K562 (cell line): ENCODE data around the gene VENTX. TPM values are rescaled to one million over a fixed set of nuclear protein-coding genes. Genes with fewer than 3 reads are reported as not detected.

ENCODE experiments used
- ATF2 ChIP-seq: sonication (generic); formaldehyde crosslinking; IDR thresholded peaks from 2 replicates; pipeline ENCODE4 v1.8.1; 2022; ENCODE audit warnings: missing genetic modification reagents
- BRD9 ChIP-seq: fragments of 450-650 bp; IDR thresholded peaks from 2 replicates; pipeline ENCODE4 v1.6.1; 2018; ENCODE audit warnings: low read depth; ENCODE audit not compliant: partially characterized antibody
- CBX3 ChIP-seq, 2 experiments: IDR thresholded peaks; 1 replicate in 1 of 2; 2 replicates in 1 of 2; pipeline ENCODE4 v1.6.1; 2012; ENCODE audit warnings: inconsistent platforms in 2 of 2, low read length in 2 of 2, borderline replicate concordance in 1 of 2, control low read depth in 1 of 2
- CHD4 ChIP-seq: fragments of 200-600 bp; sonication (generic); IDR thresholded peaks from 3 replicates; pipeline ENCODE4 v1.6.1; 2012; ENCODE audit warnings: low read depth, mild to moderate bottlenecking, mixed read lengths, low read length, inconsistent platforms; ENCODE audit not compliant: insufficient read depth, insufficient replicate concordance, poor library complexity, severe bottlenecking
- EGR1 ChIP-seq: fragments of 450-650 bp; conservative IDR thresholded peaks from 2 replicates; pipeline ENCODE4 v1.6.1; 2017; ENCODE audit warnings: mild to moderate bottlenecking
- EHMT2 ChIP-seq: fragments of 450-650 bp; IDR thresholded peaks from 2 replicates; pipeline ENCODE4 v1.6.1; 2018; ENCODE audit warnings: antibody characterized with exemption
- EP300 ChIP-seq: IDR thresholded peaks from 2 replicates; pipeline ENCODE4 v1.6.1; 2012; ENCODE audit warnings: low read length, improper control_type of control experiment
- FOXP1 ChIP-seq: sonication (generic); formaldehyde crosslinking; IDR thresholded peaks from 2 replicates; pipeline ENCODE4 v1.8.0; 2022; ENCODE audit warnings: mild to moderate bottlenecking, missing genetic modification reagents
- FOXP4 ChIP-seq: sonication (generic); formaldehyde crosslinking; IDR thresholded peaks from 2 replicates; pipeline ENCODE4 v1.8.0; 2022; ENCODE audit warnings: mild to moderate bottlenecking, missing genetic modification reagents, borderline replicate concordance
- JUND ChIP-seq, 2 experiments: IDR thresholded peaks; 2 replicates in 1 of 2; 3 replicates in 1 of 2; pipeline ENCODE4 v1.6.1; 2011; ENCODE audit warnings: borderline replicate concordance in 2 of 2, low read depth in 2 of 2, low read length in 2 of 2, improper control_type of control experiment in 1 of 2, missing biosample characterization in 1 of 2, missing genetic modification characterization in 1 of 2, missing genetic modification reagents in 1 of 2
- KDM1A ChIP-seq, 2 experiments: fragments of 450-650 bp; IDR thresholded peaks; 2 replicates each; pipeline ENCODE4 v1.6.1; 2016; ENCODE audit warnings: mild to moderate bottlenecking in 2 of 2
- NRF1 ChIP-seq, 2 experiments: fragments of 450-650 bp; IDR thresholded peaks in 1 of 2; conservative IDR thresholded peaks in 1 of 2; 2 replicates each; pipeline ENCODE4 v1.6.1; 2014; ENCODE audit warnings: mild to moderate bottlenecking in 2 of 2
- SMARCE1 ChIP-seq: fragments of 450-650 bp; IDR thresholded peaks from 2 replicates; pipeline ENCODE4 v1.7.1; 2016; ENCODE audit warnings: mild to moderate bottlenecking
- TBP ChIP-seq: optimal IDR thresholded peaks from 2 replicates; pipeline ENCODE3; 2011; ENCODE audit warnings: low read depth, low read length, improper control_type of control experiment
- VEZF1 ChIP-seq: fragments of 200-800 bp; sonication (Bioruptor generic); IDR thresholded peaks from 2 replicates; pipeline ENCODE4 v1.6.1; 2017; ENCODE audit warnings: missing genetic modification characterization, missing compliant biosample characterization
- XRCC5 ChIP-seq: fragments of 200-400 bp; formaldehyde crosslinking; IDR thresholded peaks from 2 replicates; pipeline ENCODE4 v1.6.1; 2017; ENCODE audit warnings: low read depth, mild to moderate bottlenecking, low read length
- YY1 ChIP-seq, 3 experiments: IDR thresholded peaks; 2 replicates each; pipeline ENCODE4 v1.6.1; 2011; ENCODE audit warnings: low read length in 2 of 3, mild to moderate bottlenecking in 2 of 3, moderate library complexity in 2 of 3, borderline replicate concordance in 1 of 3, control low read depth in 1 of 3, low read depth in 1 of 3; ENCODE audit not compliant: insufficient read depth in 3 of 3, insufficient replicate concordance in 2 of 3, control insufficient read depth in 1 of 3, insufficient read length in 1 of 3; ENCODE audit errors: extremely low read depth in 1 of 3
- ZBTB17 ChIP-seq: fragments of 450-650 bp; formaldehyde crosslinking; IDR thresholded peaks from 2 replicates; pipeline ENCODE4 v1.4.0; 2020; ENCODE audit warnings: mild to moderate bottlenecking
- ZNF282 ChIP-seq: sonication (generic); formaldehyde crosslinking; IDR thresholded peaks from 2 replicates; pipeline ENCODE4 v1.8.1; 2023; ENCODE audit warnings: missing genetic modification reagents
- ZNF561 ChIP-seq: fragments of 450-650 bp; formaldehyde crosslinking; conservative IDR thresholded peaks from 2 replicates; pipeline ENCODE4 v1.4.0; 2020; ENCODE audit warnings: mild to moderate bottlenecking, moderate library complexity
- ZNF766 ChIP-seq: fragments of 200-800 bp; sonication (Bioruptor generic); conservative IDR thresholded peaks from 2 replicates; pipeline ENCODE4 v1.6.1; 2016; ENCODE audit warnings: missing genetic modification characterization, missing compliant biosample characterization
- ZSCAN32 ChIP-seq: fragments of 450-650 bp; formaldehyde crosslinking; IDR thresholded peaks from 2 replicates; pipeline ENCODE4 v1.4.0; 2020; ENCODE audit warnings: mild to moderate bottlenecking, moderate library complexity
- polyA plus RNA-seq, 8 experiments: library from polyadenylated mRNA; depleted of rRNA in 4 of 8; stranded (reverse) in 5 of 8; unstranded in 3 of 8; fragments of >200 nt; fragmentation: Nextera tagmentation in 2 of 8; fragmentation: Illumina TruSeq in 1 of 8; extraction: Ambion mirVana in 2 of 8; extraction: Trizol in 1 of 8; gene quantifications; 2 replicates each; pipeline versions ENCODE4 v1.2.1 to v1.2.3, GENCODE V29; 2011 to 2014; ENCODE audit warnings: inconsistent platforms in 1 of 8, missing spikeins in 1 of 8
- total RNA-seq, 7 experiments: library from RNA; depleted of rRNA in 6 of 7; stranded (reverse); fragments of >200 nt in 6 of 7; fragmentation: Illumina TruSeq in 2 of 7; extraction: Trizol in 2 of 7; gene quantifications; 2 replicates each; pipeline versions ENCODE4 v1.2.1 to v1.2.3, GENCODE V29; 2011 to 2021; ENCODE audit warnings: low replicate concordance in 1 of 7

The VENTX gene
- total and polyA plus RNA-seq, 9 of the 15 experiments (the other 6 are each of a cell fraction or from before 2014, with no cell fraction given): 0.07 to 0.70 (median 0.20) TPM; not detected in 1

- TF ChIP-seq VEZF1 (CRISPR knock-in tag) (peak; percentile 82), NRF1 (conservative IDR thresholded peaks at IDR 0.05 in 1 of 2, IDR thresholded peaks at IDR 0.05 in 1 of 2) (peak; percentile 20 to 26; a peak in 3 of 4 replicates), ZNF282 (CRISPR knock-in tag) (no peak), EHMT2 (no peak), CHD4 (no peak), XRCC5 (no peak), TBP (peak; percentile 21), YY1 (IDR thresholded peaks at IDR 0.05; ENCODE audit: borderline replicate concordance in 1 of 3, control insufficient read depth in 1 of 3, extremely low read depth in 1 of 3, insufficient read depth in 3 of 3, insufficient read length in 1 of 3, insufficient replicate concordance in 2 of 3, low read depth in 1 of 3, low read length in 2 of 3) (peak in 2 of 3 experiments; percentile 31 to 39), ZBTB17 (CRISPR knock-in tag) (peak; percentile 72; the same call in 1 of the 2 replicates), BRD9 (peak; percentile 77), FOXP4 (CRISPR knock-in tag) (peak; percentile 93; the same call in 1 of the 2 replicates), CBX3 (IDR thresholded peaks at IDR 0.05; ENCODE audit: borderline replicate concordance in 1 of 2, low read length in 2 of 2) (peak in 1 of 2 experiments; percentile 38; a peak in 1 of 3 replicates), ZSCAN32 (CRISPR knock-in tag) (0 out of 2 replicates have a peak, but pooled peaks have one; percentile 4), EP300 (peak; percentile 77), ZNF766 (CRISPR knock-in tag) (peak; percentile 45; the same call in 1 of the 2 replicates), JUND (IDR thresholded peaks at IDR 0.05; ENCODE audit: borderline replicate concordance, low read depth, low read length) (0 out of 2 replicates have a peak, but pooled peaks have one; percentile 39), JUND (tag; IDR thresholded peaks at IDR 0.05; ENCODE audit: borderline replicate concordance, low read depth, low read length) (peak; percentile 18; the same call in 1 of the 3 replicates), KDM1A (IDR thresholded peaks at IDR 0.05) (no peak), FOXP1 (CRISPR knock-in tag) (peak; percentile 90), EGR1 (peak; percentile 77), SMARCE1 (peak; percentile 65), ATF2 (no peak), ZNF561 (CRISPR knock-in tag) (no peak)
Observed at GRCh38 chr10:133278577-133279265, 41.1 kb downstream of the VENTX start (continued).
